Posterior vena cava (tissue), 2 donors: ENCODE data around the gene GLCE. TPM values are rescaled to one million over a fixed set of nuclear protein-coding genes. Genes with fewer than 3 reads are reported as not detected.

Experiments
- total RNA-seq, 2 donors: library from RNA; stranded (reverse); fragmentation: NEBNext Ultra II Directional; extraction: Animal tissue kit (Norgen Biotek cat#: 25700); gene quantifications; one replicate each; pipeline ENCODE4 v1.2.1, GENCODE V29; 2021
- donor health status: DM: yes; HTN: yes; CAD: no.
- donor health status: DM: yes; HTN: yes; CAD: no.

Gene GLCE
- total RNA-seq, 2 donors from 2014 or later, result 9.5 to 11.1 TPM

Other genes starting within 250 kb of the GLCE start
- 1 to 10 TPM; 2.2 to 3.1 TPM for gene SPESP1, start 230.1 kb upstream of the GLCE start, total RNA-seq
- under 1 TPM; 0.09 to 0.10 TPM for gene NOX5, start 145.9 kb upstream of the GLCE start, total RNA-seq
- 1 to 10 TPM in 1 of 2 donors, under 1 TPM in 1; 0.29 to 1.2 TPM for gene PAQR5, start 138.3 kb downstream of the GLCE start, total RNA-seq